GM12874 (cell line): ENCODE measurements around the gene ENC1.

ENCODE experiments used
- CTCF ChIP-seq: IDR thresholded peaks from 2 replicates; pipeline ENCODE4 v1.5.1; 2011; ENCODE audit warnings: low read depth, mild to moderate bottlenecking, control low read depth, low read length, moderate library complexity; ENCODE audit not compliant: insufficient read depth

Gene ENC1

GRCh38 chr5:74660873-74661272, 20.3 kb upstream of the ENC1 start:
- TF ChIP-seq CTCF, result no peak

GRCh38 chr5:74660140-74660539, 19.6 kb upstream of the ENC1 start:
- TF ChIP-seq CTCF, result no peak

- TF ChIP-seq CTCF, result no peak
Observed at GRCh38 chr5:74659172-74659571, 18.6 kb upstream of the ENC1 start.

GRCh38 chr5:74657165-74657564, 16.6 kb upstream of the ENC1 start:
- TF ChIP-seq CTCF, result no peak

GRCh38 chr5:74655716-74656115, 15.2 kb upstream of the ENC1 start:
- no peak for TF ChIP-seq CTCF

- TF ChIP-seq CTCF, result no peak
Observed at GRCh38 chr5:74655206-74655605, 14.7 kb upstream of the ENC1 start.

GRCh38 chr5:74653991-74654390, 13.5 kb upstream of the ENC1 start:
- no peak for TF ChIP-seq CTCF

GRCh38 chr5:74652576-74652975, 12.0 kb upstream of the ENC1 start:
- TF ChIP-seq CTCF, result no peak
